HFFc6 (cell line): Measurements from ENCODE around the gene LDLRAD4. TPM values are rescaled to one million over a fixed set of nuclear protein-coding genes. Genes with fewer than 3 reads are reported as not detected.

Experiments
- DNase-seq: peaks from one replicate; pipeline ENCODE4 v3.0.0-alpha.2; 2018
- H3K27ac Mint-ChIP-seq: 2 replicates; pipeline ENCODE4 v1.8.0; 2020; ENCODE audit warnings: mild to moderate bottlenecking, mixed read lengths
- H3K27me3 Mint-ChIP-seq: 2 replicates; pipeline ENCODE4 v1.8.0; 2021; ENCODE audit warnings: mild to moderate bottlenecking, moderate library complexity, mixed read lengths; ENCODE audit not compliant: insufficient read depth
- H3K36me3 Mint-ChIP-seq: 2 replicates; pipeline ENCODE4 v1.8.0; 2021; ENCODE audit warnings: low read depth, mixed read lengths
- H3K4me1 Mint-ChIP-seq: 2 replicates; pipeline ENCODE4 v1.8.0; 2020; ENCODE audit warnings: low read depth, mixed read lengths
- H3K4me3 Mint-ChIP-seq: 2 replicates; pipeline ENCODE4 v1.8.0; 2020; ENCODE audit warnings: mild to moderate bottlenecking, moderate library complexity, mixed read lengths
- H3K9me3 Mint-ChIP-seq: 2 replicates; pipeline ENCODE4 v1.8.0; 2020; ENCODE audit warnings: mild to moderate bottlenecking, mixed read lengths
- CTCF ChIP-seq: fragments of 200-600 bp; sonication (generic); IDR thresholded peaks from 2 replicates; pipeline ENCODE4 v1.5.0; 2021; ENCODE audit warnings: antibody characterized with exemption, mild to moderate bottlenecking
- total RNA-seq, 6 experiments: library from RNA; stranded (reverse); fragmentation: NEBNext Ultra II Directional; extraction: Animal tissue kit (Norgen Biotek cat#: 25700); gene quantifications; 2 replicates in 1 of 6; 3 replicates in 5 of 6; pipeline ENCODE4 v1.2.3, GENCODE V29; 2021

LDLRAD4 gene
- total RNA-seq, 6 experiments from 2014 or later = not detected

- H3K4me1 Mint-ChIP-seq = no peaks in the 10 kb centered on the region
- H3K9me3 Mint-ChIP-seq = peaks cover 11% of the 10 kb centered on the region; the same call in 1 of the 2 replicates
- peaks cover 10% of the 10 kb centered on the region for H3K27me3 Mint-ChIP-seq
- no peak for TF ChIP-seq CTCF
- H3K4me3 Mint-ChIP-seq = no peak overlapping the region
- no peak for DNase-seq
- no peak overlapping the region for H3K27ac Mint-ChIP-seq
- H3K36me3 Mint-ChIP-seq = no peaks in the 10 kb centered on the region
These were observed 68.0 kb downstream of the LDLRAD4 start for GRCh38 chr18:13286456-13287125.

- Mint-ChIP-seq H3K4me3 (no peak overlapping the region), H3K9me3 (peaks cover 17% of the 10 kb centered on the region; the same call in 1 of the 2 replicates), H3K36me3 (no peaks in the 10 kb centered on the region), H3K27ac (no peak overlapping the region), H3K4me1 (no peaks in the 10 kb centered on the region), H3K27me3 (peaks cover 10% of the 10 kb centered on the region)
- no peak for DNase-seq
- no peak for TF ChIP-seq CTCF
These were observed 68.8 kb downstream of the LDLRAD4 start for GRCh38 chr18:13287372-13287771.

- Mint-ChIP-seq H3K27ac (no peak overlapping the region), H3K36me3 (no peaks in the 10 kb centered on the region), H3K4me1 (no peaks in the 10 kb centered on the region), H3K27me3 (peaks cover 9% of the 10 kb centered on the region), H3K9me3 (peaks cover 20% of the 10 kb centered on the region; the same call in 1 of the 2 replicates), H3K4me3 (no peak overlapping the region)
- TF ChIP-seq CTCF = no peak
- no peak for DNase-seq
These were observed 70.1 kb downstream of the LDLRAD4 start for GRCh38 chr18:13288509-13289133.

GRCh38 chr18:13289481-13290205, 71.1 kb downstream of the LDLRAD4 start:
- H3K27me3 Mint-ChIP-seq = peaks cover 4% of the 10 kb centered on the region
- no peaks in the 10 kb centered on the region for H3K4me1 Mint-ChIP-seq
- H3K36me3 Mint-ChIP-seq = no peaks in the 10 kb centered on the region
- peaks cover 20% of the 10 kb centered on the region; the same call in 1 of the 2 replicates for H3K9me3 Mint-ChIP-seq
- no peak for TF ChIP-seq CTCF
- DNase-seq = no peak
- no peak overlapping the region for H3K27ac Mint-ChIP-seq
- H3K4me3 Mint-ChIP-seq = no peak overlapping the region

GRCh38 chr18:13290856-13291271, 72.3 kb downstream of the LDLRAD4 start:
- DNase-seq = no peak
- Mint-ChIP-seq H3K4me1 (no peaks in the 10 kb centered on the region), H3K27me3 (peaks cover 2% of the 10 kb centered on the region; the same call in 1 of the 2 replicates)

More at GRCh38 chr18:13290856-13291271, 72.3 kb downstream of the LDLRAD4 start:
- Mint-ChIP-seq H3K36me3 (no peaks in the 10 kb centered on the region), H3K4me3 (no peak overlapping the region), H3K9me3 (peaks cover 20% of the 10 kb centered on the region; the same call in 1 of the 2 replicates), H3K27ac (no peak overlapping the region)
- TF ChIP-seq CTCF = no peak
